ENCODE results near the gene MAML3. TPM values are rescaled to one million over a fixed set of nuclear protein-coding genes. Genes with fewer than 3 reads are reported as not detected.
A peak's percentile ranks its signal among the peaks of the same experiment; 100 is the strongest.

Gene MAML3
- total and polyA plus RNA-seq, 9 donors, result 11.1 to 23.8 (median 14.9) TPM

DNA sequence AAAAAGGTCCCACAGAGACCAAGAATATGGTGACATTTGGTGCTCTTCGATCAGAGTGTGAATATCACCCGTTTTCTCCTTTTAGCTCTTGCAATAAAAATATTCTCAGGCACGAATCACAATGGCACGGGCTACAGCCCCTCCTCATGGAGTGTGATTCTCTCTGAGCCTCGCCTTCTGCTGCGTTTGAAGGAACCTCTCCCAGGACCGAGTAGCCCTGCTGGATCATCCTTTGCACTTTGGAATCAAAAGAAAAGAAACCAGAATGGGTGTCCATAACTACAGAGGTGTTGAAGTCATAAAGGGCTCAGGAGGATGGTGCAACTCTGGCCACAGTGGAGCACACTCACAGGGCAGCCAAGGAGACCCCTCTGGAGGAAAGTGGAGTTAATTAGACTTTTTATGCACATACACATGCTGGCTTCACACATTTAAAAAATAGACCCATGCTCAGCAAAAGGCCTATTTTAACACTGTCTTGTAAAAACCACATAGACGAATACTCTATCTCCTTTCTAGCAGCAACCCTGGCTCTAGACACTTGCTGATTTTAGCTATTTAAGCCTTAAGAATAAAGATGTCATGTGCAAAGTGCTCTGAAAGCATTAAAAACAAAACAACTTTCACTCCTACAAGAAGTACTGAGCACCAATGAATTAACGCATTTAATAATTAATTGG, 19.1 kb downstream of the MAML3 start:
- DNase-seq, result no peak
- no peak overlapping the region for H3K4me3 ChIP-seq
- intact Hi-C loops (cut with DNase I), result loop anchor here in 1 of 4 donors (10.0 kb wide), 1 partner anchor 50 kb away; no protein-coding TSS in a partner anchor
- no peaks in the 10 kb centered on the region for H3K27me3 ChIP-seq
- H3K4me1 ChIP-seq (ENCODE audit: insufficient read depth), result peaks cover 30% of the 10 kb centered on the region
- H3K9me3 ChIP-seq, result no peaks in the 10 kb centered on the region
- peak overlapping the region in 1 of 2 donors; percentile 46 for H3K27ac ChIP-seq
- whole genome bisulfite sequencing, 3 donors, result 51 to 57% (median 55%) methylated on average over 9 of the region's 9 CpGs
- no peaks in the 10 kb centered on the region for H3K36me3 ChIP-seq
- no peak for TF ChIP-seq EP300 (IDR thresholded peaks at IDR 0.05)
- TF ChIP-seq POLR2A (IDR thresholded peaks at IDR 0.05), result no peak
- TF ChIP-seq CTCF (IDR thresholded peaks at IDR 0.05), result no peak

DNA sequence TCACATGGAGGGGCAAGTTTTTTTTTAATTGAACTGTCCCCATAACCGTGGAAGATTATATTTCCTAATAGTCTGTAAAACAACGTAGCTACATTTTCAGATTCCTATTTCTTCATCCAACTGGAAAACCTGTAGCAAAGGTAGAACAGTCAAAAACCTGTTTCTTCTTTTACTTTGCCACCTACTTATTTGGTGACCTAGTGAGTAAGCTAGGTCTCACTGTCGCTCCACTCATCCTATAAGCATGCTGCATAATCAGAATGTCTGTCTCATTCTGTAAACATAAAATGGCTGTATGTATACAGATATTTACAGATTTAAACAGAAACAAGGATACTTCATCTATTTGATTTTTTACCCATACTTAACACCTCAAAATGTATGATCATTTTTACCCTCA, 20.4 kb downstream of the MAML3 start:
- no peak for TF ChIP-seq CTCF (IDR thresholded peaks at IDR 0.05)
- TF ChIP-seq EP300 (IDR thresholded peaks at IDR 0.05), result no peak
- no peak for TF ChIP-seq POLR2A (IDR thresholded peaks at IDR 0.05)
- Histone ChIP-seq H3K36me3 (no peaks in the 10 kb centered on the region), H3K9me3 (no peaks in the 10 kb centered on the region), H3K27ac (no peak overlapping the region), H3K4me3 (no peak overlapping the region), H3K27me3 (no peaks in the 10 kb centered on the region), H3K4me1 (ENCODE audit: insufficient read depth) (peaks cover 26% of the 10 kb centered on the region)
- 96 to 98% (median 97%) methylated on average over 3 of the region's 3 CpGs for WGBS, 3 donors
- intact Hi-C loops (cut with DNase I), result loop anchor here in 1 of 4 donors (10.0 kb wide), 1 partner anchor 49 kb away; no protein-coding TSS in a partner anchor
- DNase-seq, result no peak

DNA sequence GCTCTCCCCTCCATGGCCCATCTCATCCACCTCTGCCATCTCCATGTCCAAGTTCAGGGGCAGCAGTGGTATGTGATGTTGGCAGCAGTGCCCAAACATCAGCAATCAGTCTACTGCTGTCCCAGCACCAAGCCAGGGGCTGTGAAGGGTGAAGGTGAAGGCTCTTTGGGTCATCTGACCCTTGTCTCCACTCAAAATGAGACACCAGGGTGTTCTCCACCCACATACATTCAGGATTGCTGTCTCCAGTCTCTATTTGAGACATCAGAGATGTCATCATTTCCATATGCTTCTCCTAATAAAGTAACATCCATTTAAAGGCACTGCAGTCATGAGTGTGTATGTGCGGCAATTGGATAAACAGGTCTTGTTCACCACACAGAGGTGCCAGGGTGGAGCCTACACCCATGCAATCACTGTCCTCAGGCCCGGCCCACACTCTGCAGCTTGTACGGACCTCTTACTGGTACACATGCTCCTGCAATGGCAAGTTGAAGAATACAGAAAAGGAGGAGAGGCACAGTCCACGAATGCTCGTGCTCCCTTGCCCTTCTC, 22.2 kb downstream of the MAML3 start:
- intact Hi-C loops (cut with DNase I), result loop anchor here in 1 of 4 donors (10.0 kb wide), 1 partner anchor 47 kb away; no protein-coding TSS in a partner anchor
- no peak overlapping the region for H3K27ac ChIP-seq
- H3K4me1 ChIP-seq (ENCODE audit: insufficient read depth), result peaks cover 20% of the 10 kb centered on the region
- WGBS, 3 donors, result 93 to 96% (median 96%) methylated on average over 5 of the region's 5 CpGs
- H3K27me3 ChIP-seq, result no peaks in the 10 kb centered on the region
- H3K4me3 ChIP-seq, result no peak overlapping the region
- no peaks in the 10 kb centered on the region for H3K9me3 ChIP-seq
- DNase-seq, result no peak
- H3K36me3 ChIP-seq, result no peaks in the 10 kb centered on the region
- TF ChIP-seq EP300 (IDR thresholded peaks at IDR 0.05) (no peak), POLR2A (IDR thresholded peaks at IDR 0.05) (no peak), CTCF (IDR thresholded peaks at IDR 0.05) (no peak)

GRCh38 chr4:140130677-140131076, 23.3 kb downstream of the MAML3 start:
- H3K4me1 ChIP-seq (ENCODE audit: insufficient read depth), result peaks cover 18% of the 10 kb centered on the region
- DNase-seq, result no peak
- no peaks in the 10 kb centered on the region for H3K36me3 ChIP-seq
- no peaks in the 10 kb centered on the region for H3K27me3 ChIP-seq
- H3K27ac ChIP-seq, result no peak overlapping the region
- no peak overlapping the region for H3K4me3 ChIP-seq
- WGBS, 3 donors, result 89 to 99% (median 98%) methylated on average over 2 of the region's 2 CpGs
- TF ChIP-seq EP300 (IDR thresholded peaks at IDR 0.05) (no peak), CTCF (IDR thresholded peaks at IDR 0.05) (no peak), POLR2A (IDR thresholded peaks at IDR 0.05) (no peak)
- H3K9me3 ChIP-seq, result no peaks in the 10 kb centered on the region
- intact Hi-C loops (cut with DNase I), result loop anchor here in 1 of 4 donors (10.0 kb wide), 1 partner anchor 46 kb away; no protein-coding TSS in a partner anchor
